NCI-H748 (cell line): ENCODE data around the gene ZDHHC13.

Source experiments
- DNase-seq: peaks from one replicate; lab custom pipeline; 2025; ENCODE audit not compliant: unreplicated experiment; lab: John Stamatoyannopoulos, UW

The ZDHHC13 gene

DNA sequence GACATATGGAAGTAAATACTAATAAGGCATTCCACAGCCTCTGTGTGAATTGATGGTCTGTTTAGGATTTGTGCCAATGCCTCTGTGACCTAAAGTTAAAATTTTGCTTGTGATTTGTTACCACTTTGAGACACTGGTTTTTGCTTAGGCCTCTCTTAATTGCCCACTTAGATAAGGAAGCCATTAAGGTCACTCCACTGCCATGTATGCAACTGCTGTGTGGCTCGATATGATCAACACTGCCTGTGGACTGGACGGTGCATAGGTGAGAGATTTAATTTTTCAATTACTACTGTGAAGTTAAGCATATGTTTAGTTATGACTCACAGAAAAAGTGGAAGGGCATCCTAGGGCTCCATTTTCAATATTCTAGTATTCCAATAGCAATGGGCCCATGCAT, 47.9 kb downstream of the ZDHHC13 start:
- DNase-seq = no peak

DNA sequence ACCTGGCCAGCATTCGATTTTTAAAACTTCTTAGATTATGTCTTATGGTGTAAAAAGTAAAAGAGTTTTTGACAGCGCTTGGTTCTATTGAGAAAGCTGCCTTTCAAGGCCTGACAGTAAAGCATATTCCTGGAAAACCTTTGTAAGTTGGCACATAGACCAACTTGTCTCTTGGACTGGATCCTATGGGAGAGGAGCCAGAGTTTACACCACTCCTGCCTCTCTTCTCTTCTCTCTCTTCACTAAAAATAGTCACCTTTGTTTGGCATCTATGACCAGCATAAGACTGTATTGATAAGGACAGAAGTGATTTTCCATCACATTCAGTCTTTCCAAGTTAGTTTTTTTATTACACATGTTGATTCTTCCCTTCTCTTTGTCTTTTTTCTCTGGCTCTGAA, 51.1 kb downstream of the ZDHHC13 start:
- no peak for DNase-seq

DNA sequence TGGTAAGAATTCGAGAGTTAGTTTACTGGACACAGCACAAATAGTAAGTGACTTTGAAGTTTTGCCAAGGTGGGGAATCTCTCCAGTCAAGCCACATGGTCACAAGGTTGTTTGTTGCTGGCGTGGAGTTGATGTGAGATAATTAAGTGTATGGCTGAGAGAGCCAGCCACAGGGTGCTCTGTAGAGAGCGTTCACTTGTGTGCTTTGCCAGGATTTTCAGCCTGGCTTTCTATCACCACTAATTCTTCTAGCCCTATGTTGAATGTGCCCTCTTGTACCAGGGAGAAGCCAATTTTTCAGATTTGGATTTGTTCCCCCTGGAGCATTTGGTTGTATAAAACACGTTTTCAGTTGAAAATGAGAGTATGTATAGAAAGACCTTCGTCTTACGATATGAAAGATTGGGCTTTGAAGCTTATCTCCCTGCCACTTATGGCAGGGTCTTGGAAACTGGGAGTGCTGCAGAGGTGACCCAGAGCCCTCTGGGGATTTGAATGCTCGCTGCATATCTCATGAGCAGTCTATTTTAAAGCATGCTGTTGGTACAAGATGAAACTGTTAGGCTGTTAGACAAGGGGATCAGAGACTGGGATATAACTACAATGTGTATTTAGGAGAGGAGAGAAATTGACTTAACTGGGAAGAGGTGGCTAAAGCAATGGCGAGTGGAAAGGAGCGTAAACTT, 56.2 kb downstream of the ZDHHC13 start:
- no peak for DNase-seq

DNA sequence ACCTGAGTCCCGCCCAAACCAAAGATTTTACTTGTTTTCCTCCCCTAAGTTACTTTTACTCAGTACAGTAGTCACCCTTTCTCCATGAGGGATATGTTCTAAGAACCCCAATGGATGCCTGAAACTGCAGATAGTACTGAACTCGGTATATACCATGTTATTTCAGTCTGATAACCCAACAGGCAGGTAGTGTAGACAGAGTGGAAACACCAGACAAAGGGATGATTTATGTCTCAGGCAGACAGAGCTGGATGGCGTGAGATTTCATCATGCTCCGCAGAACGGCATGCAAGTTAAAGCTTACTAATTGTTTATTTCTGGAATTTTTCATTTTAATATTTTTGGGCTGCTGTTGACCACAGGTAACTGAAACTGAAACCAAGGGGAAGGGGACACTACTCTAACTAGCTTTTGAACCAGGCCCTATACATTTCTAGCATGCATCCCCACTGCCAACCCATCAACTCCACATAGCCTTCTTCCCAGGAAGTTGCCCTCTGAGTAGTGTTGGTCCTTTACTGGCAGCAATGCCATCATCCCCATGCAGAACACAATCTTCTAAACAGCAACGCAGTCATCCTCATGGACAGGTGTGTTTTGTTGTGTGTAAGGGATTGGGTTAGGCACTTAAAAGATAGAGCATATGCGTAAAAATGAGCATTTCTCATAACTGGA, 57.1 kb downstream of the ZDHHC13 start:
- DNase-seq = no peak

DNA sequence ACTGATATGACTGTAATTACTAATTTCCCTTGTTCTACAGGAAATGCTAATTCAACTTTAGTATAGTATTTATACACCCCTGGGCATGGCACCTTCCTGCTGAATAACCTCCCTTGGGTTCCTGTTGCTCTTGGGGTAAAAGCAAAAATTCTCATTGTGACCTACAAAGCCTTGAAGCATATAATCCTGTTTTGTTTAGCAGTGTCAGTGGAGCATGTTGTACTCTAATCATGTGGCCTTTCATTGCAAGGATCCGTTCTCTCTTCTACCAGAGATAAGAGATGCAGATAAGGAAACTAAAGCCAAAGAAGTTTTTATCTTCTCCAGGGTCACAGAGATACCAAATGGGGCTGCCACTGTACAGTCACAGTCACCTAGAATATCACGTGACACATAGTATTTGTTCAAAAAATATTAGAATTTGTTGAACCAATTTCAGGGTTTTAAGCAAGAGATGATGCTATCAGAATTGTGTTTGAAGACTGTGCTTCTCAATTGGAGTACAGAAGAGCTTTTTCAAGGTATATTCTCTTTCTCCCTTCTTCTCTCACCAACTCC, 59.7 kb downstream of the ZDHHC13 start:
- no peak for DNase-seq

DNA sequence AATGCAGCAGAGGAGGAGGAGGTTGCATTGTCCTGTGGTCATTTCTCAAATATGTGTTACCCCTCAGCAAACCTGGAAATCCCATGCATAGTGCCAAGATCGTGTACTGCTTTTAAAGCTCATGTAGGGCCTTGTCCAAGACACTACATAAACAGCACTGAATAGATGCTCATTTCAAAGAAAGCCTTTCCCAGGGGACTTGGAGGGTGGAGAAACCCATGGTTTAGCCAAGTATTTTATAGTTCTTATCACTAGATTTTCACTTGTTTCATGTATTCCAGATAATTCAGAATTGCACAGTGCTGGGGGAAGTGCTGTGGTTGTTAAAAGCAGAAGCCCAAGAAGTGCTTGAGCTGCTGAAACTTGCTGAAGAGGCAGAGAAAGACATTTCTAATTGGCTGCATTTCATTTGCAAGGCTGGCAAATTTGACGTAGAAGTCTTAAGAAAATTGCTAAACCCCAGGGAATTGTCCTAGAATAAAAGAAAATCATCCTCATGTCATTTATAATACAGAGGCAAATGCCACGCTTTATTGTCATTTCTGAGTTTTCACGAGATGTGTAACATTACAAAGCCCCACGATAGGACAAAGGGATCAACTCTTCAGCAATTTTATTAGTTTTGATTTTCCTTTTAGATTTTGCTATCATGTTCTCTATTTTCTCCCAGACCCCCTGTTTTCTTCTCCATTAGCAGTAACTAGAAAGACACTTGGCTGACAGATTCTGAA, 64.7 kb downstream of the ZDHHC13 start:
- DNase-seq = no peak

DNA sequence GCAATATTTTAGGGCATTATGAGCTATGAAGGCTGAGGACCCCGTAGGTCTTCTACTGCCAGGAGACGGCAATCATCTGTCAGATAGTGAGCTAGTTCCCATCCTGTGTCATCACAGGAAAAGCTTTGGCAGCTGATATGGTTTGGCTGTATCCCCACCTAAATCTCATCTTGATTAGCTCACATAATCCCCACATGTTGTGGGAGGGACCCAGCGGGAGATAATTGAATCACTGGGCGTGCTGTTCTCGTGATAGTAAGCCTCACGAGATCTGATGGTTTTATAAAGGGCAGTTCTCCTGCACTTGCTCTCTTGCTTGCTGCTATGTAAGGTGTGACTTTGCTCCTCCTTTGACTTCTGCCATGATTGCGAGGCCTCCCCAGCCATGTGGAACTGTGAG, 66.7 kb downstream of the ZDHHC13 start:
- DNase-seq = no peak

DNA sequence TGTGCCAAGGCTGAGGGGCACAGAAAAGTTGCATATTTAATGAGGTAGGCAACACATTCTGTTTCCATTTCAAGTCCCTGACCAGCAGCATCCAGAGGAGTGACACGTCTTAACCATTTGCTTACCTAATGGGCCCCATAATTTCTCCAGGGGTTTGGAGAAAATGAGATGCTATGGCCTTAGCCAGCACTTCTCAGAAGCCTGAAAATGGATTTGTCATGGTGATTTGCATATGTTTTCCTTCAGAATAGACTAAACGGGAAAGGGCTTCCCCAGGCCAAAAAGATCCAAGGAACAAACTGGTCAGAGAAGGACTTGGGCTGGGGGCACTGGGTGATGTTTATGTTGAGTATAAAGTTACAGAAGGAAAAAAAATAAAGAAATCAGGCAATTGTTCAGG, 68.1 kb downstream of the ZDHHC13 start:
- no peak for DNase-seq

DNA sequence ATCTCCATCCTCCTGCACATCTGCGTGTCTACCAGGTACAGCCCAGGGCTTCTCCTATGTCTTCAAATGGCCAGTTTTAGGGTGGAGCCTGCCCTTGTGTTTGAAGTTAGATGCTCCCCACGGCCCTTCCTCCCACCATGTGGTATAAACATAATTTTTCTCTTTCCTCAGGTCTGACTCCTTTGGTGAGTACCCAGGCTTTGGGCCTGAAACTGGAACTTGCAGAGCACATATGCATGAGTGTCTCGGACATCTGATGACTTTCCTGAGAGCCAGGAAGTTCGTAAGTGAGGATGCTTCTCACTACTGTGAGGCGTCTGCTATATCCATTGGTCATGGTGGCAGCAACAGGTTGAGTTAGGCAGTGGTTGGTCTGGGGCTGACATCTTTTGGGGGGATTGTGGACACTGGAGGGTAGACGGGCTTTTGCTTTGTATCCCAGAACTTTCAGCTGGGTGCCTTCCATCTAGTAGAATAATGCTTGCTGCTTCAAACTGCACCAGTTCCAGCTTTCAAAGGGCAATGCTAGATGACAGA, 68.6 kb downstream of the ZDHHC13 start:
- DNase-seq = no peak

DNA sequence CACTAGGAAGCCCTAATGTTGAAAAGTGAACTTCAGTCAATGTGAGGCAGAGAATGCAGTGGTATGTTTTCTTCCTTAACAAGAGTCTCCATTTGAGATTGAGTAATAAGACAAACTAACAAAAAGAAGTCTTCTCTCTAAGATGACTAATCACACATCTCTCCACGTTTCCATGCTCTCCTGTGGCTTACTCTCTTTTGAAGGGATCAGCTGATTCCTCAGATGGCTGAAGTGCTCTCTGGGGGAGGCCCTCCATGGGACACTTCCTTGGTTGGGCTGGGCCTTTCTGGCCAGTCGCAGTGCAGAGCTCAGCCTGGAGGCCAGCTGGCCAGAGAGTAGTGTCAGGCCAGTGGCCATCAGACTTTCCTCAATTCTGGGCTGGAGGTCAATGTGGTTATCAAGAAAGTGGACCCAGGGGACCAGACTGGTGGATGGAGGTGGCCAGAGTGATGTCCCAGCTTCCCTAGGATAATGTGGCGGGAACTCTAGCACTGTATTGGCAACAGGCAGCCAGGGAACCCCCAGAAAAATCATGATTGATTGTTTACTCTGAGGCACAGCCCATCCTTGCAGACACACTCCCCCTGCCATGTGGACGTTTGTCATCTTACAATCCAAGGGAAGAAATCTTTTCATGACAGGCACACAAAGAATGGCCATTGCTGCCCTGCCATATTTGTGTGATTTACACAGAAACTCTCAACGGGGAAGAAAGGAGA, 70.3 kb downstream of the ZDHHC13 start:
- DNase-seq = no peak

DNA sequence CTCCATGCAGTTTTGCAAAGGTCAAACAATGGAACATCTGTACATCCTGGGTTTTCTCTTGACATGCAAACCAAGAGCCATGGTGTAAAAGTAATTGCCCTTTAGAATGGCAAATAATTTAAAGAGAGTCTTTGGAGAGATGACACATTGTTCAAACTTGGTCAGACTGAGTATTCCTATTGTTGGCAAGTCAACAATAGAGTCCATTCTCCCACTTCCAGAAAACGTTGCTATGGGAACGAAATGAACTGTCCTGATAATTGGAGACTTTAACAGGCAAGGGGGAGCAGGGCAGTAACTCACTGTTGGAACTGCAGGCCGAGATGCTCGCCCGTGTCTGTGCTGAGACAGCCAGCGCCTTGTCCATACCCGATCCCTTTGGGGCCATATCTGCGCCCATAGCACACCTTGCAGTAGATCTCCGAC, 70.9 kb downstream of the ZDHHC13 start:
- peak; percentile 90 for DNase-seq

DNA sequence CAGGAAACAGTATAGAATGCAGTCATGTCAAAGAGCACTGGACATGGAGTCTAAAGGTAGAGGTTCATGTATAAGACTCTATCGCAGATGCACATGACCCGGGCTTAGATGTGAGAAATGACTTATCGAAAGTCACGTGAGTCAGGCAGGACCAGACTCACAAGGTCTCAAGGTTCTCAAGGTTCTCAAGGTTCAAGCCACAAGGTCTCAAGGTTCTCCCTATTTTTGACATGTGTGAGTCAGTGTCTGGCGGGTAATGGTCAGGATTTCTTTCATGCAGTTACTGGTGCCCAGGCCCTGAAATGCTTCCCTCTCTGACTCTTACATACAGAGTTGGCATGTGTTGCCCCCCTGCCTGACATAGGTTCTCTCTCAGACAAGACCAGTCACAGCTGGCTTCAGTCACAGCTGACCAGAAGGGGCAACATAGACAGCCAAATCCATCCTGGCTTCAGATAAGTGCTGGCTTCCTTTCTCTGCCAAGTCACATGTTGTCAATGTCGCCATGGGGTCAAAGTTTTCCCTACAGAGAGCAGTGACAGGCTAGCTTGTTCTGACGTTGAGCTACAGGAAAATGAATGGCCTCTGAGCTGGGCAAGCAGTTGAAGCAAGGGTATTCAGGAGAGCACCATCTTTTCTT, 74.7 kb downstream of the ZDHHC13 start:
- DNase-seq = no peak

DNA sequence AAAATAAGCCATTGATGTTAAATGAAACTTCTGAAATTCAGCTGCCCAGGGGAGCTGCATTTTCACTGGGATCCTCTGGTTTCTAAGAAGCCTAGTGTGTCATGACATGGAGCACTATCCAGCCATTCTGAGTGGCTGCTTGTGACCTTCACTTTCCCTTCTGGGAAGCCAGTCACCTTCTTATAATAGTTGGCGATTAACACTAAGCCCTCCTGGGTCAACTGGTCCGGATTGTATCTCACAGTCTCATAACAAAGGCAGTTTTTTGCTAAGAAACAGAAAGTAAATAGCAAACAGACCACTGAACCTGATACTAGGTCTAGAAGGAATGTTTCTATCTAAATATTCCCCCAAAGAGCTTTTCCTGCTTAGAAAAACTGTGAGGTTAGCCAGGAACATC, 76.9 kb downstream of the ZDHHC13 start:
- no peak for DNase-seq

DNA sequence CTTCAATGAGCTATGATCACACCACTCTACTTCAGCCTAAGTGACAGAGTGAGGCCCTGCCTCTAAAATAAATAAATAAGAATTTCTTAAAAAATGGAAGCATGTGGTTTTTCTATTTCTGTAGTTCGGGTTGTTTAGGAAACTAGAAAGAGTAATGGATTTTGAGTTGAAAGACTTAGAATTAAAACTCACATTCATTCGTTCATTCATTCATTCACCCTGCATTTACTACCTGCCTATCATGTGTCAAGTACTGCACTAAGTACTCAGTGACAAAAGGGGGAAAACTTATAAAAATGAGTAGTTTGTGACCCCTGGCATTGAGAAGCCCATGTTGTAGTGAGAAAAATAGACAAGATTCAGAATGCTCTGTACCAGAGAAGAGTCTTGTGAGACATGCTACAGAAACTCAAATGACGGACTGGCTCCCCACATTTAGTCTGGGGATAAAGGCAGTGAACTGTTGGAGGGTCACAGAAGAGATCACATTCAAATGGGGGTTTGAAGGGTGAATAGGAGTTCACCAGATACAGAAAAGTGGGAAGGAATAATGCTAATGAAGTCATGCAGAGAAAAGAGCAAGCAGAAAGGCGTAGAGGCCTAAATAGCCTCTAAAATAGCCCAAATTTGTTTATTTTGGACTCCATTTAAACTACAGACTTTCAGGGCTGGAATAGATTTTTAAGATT, 77.8 kb downstream of the ZDHHC13 start:
- DNase-seq = no peak

DNA sequence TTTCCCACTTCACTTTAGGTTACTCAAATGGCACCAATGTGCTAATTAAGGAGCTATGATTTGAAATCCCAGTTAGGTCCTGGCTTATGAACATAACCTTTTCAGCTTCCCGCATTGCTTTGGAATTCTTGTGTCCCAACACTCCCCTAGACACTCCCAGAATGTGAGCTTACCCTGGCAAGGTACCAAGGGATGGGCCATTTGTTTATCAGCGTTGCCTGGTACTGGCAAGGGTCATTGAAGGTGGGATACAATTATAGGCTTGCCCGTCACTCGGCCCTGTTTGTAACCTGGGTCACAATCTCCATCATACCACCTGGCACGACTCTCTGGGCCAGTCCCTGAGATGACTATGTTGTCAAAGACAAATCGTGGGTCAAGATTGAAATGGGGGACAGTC, 79.5 kb downstream of the ZDHHC13 start:
- peak; percentile 50 for DNase-seq

DNA sequence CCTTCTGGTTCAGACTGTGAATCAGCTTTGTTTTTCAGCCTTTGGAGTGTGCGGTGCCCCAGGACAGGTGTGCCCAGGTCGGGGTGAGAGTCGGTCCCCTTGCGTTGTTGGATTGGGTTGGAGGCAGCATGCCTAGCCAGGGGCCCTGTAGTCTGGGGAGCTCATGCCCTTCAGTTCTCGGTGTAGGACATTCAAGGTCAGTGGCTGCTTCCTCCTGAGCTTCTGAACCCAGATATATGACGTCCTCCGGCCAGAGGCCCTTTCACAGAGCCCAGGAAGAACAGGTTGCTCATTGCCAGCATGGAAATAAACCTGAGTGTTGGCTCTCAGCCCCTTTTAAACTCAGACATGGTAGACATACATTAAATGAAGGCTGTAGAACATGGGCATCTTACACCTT, 82.1 kb downstream of the ZDHHC13 start:
- no peak for DNase-seq

DNA sequence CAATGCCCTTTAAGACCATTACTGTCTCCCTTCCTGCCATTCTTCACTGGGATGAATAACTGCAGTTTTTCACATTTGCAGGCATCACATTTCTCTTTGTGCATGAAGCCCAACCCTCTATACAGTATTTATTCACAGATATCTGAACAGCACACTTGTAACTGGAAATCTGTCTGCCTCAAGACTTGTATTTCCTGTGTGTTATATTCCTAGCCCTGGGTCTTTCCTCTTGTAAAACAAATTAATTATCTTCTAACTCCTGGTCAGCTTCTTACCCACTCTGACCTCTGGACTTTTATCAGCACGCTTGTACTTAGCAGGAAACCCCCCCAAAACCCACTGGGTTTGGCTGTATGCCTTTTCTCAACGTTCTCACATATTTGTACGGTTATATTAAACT, 82.8 kb downstream of the ZDHHC13 start:
- DNase-seq = no peak

DNA sequence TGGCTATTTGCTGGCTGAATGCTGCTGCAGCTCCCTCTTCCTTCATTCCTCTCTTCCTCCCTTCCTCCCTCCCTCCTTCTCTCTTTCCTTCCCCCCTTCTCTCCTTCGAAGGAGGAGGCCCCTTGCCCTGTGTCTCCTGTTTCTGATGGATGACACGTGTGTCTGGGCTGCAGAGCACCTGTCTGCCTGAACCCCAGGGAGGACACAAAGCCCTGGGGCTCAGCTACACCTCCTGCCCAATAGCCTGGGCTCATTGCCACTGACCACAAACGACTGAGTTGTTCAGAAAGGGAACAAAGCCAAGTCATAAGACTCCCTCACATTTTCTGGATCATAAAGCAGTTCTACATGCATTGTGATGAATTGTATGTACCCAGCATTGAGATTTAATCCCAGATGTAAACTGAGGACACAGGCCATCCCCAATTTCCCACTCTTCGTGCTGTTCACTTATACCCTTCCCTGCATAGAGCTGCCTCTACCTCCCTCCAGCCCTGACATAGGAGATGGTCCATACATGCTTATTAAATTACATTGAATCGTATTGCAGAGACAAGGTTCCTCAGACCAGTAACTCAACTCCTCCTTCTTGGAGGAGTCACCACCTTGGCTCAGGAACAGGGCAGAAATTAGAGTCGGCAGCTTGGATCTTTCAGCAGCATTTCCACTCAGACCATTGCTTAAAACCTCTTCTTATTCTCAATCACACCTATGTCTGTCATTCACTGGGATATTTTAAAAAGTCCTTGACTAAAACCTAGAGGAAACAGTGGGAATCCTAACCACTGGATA, 83.6 kb downstream of the ZDHHC13 start:
- no peak for DNase-seq
